ENCODE measurements around the gene HNF1A. TPM values are rescaled to one million over a fixed set of nuclear protein-coding genes. Genes with fewer than 3 reads are reported as not detected.

The HNF1A gene
- total RNA-seq, 1 donor from 2014 or later, result not detected

GRCh38 chr12:121004253-121004815 is 26.0 kb downstream of the HNF1A start:
- FAIRE-seq (no peak), DNase-seq (ENCODE audit: low read depth) (no peak)
- Histone ChIP-seq H3K4me3 (ENCODE audit: low read depth, low read length) (no peak overlapping the region), H3K36me3 (ENCODE audit: control insufficient read depth, insufficient read depth, low read length) (peaks cover 9% of the 10 kb centered on the region), H3K27me3 (ENCODE audit: control insufficient read depth, insufficient read depth, low read length) (no peaks in the 10 kb centered on the region)
- no peak for TF ChIP-seq CTCF (IDR thresholded peaks at IDR 0.05; ENCODE audit: insufficient read depth, low read length, severe bottlenecking)

GRCh38 chr12:121005346-121005815 is 27.0 kb downstream of the HNF1A start:
- Histone ChIP-seq H3K27me3 (ENCODE audit: control insufficient read depth, insufficient read depth, low read length) (no peaks in the 10 kb centered on the region), H3K36me3 (ENCODE audit: control insufficient read depth, insufficient read depth, low read length) (peaks cover 12% of the 10 kb centered on the region), H3K4me3 (ENCODE audit: low read depth, low read length) (no peak overlapping the region)
- peak; percentile 78 for TF ChIP-seq CTCF (IDR thresholded peaks at IDR 0.05; ENCODE audit: insufficient read depth, low read length, severe bottlenecking)
- DNase-seq (ENCODE audit: low read depth) (peak; percentile 39), FAIRE-seq (no peak)

- H3K36me3 ChIP-seq (ENCODE audit: control insufficient read depth, insufficient read depth, low read length), result peaks cover 15% of the 10 kb centered on the region
- TF ChIP-seq CTCF (IDR thresholded peaks at IDR 0.05; ENCODE audit: insufficient read depth, low read length, severe bottlenecking), result no peak
- H3K4me3 ChIP-seq (ENCODE audit: low read depth, low read length), result no peak overlapping the region
- FAIRE-seq, result no peak
- peak; percentile 25 for DNase-seq (ENCODE audit: low read depth)
- H3K27me3 ChIP-seq (ENCODE audit: control insufficient read depth, insufficient read depth, low read length), result no peaks in the 10 kb centered on the region
These were observed 30.2 kb downstream of the HNF1A start for GRCh38 chr12:121008347-121009098.

GRCh38 chr12:121009741-121010140 is 31.4 kb downstream of the HNF1A start:
- TF ChIP-seq CTCF (IDR thresholded peaks at IDR 0.05; ENCODE audit: insufficient read depth, low read length, severe bottlenecking), result peak; percentile 76
- Histone ChIP-seq H3K36me3 (ENCODE audit: control insufficient read depth, insufficient read depth, low read length) (peaks cover 7% of the 10 kb centered on the region), H3K27me3 (ENCODE audit: control insufficient read depth, insufficient read depth, low read length) (no peaks in the 10 kb centered on the region), H3K4me3 (ENCODE audit: low read depth, low read length) (no peak overlapping the region)
- DNase-seq (ENCODE audit: low read depth), result peak; percentile 60
- FAIRE-seq, result no peak

- FAIRE-seq, result no peak
- DNase-seq (ENCODE audit: low read depth), result no peak
- no peak for TF ChIP-seq CTCF (IDR thresholded peaks at IDR 0.05; ENCODE audit: insufficient read depth, low read length, severe bottlenecking)
- Histone ChIP-seq H3K4me3 (ENCODE audit: low read depth, low read length) (no peak overlapping the region), H3K27me3 (ENCODE audit: control insufficient read depth, insufficient read depth, low read length) (no peaks in the 10 kb centered on the region), H3K36me3 (ENCODE audit: control insufficient read depth, insufficient read depth, low read length) (peaks cover 6% of the 10 kb centered on the region)
These were observed 32.5 kb downstream of the HNF1A start for GRCh38 chr12:121010860-121011259.

Measured in bronchial epithelial cell (primary cell).